ENCODE measurements around the gene PCBP3. TPM values are rescaled to one million over a fixed set of nuclear protein-coding genes. Genes with fewer than 3 reads are reported as not detected.
"Not testable (repeated sequence)": the region's sequence is repeated elsewhere in the genome, so short reads cannot be mapped to it uniquely, and the experiment has no call there.

Gene PCBP3
- total RNA-seq, 1 donor from 2014 or later: not detected

GRCh38 chr21:45622416-45623097, 21.0 kb upstream of the PCBP3 start:
- no peaks in the 10 kb centered on the region for H3K4me1 ChIP-seq (ENCODE audit: control insufficient read depth in 3 of 3, insufficient read depth in 3 of 3, low read length in 3 of 3)
- H3K9ac ChIP-seq (ENCODE audit: low read depth in 1 of 3, low read length in 3 of 3): no peak overlapping the region
- H3K9me3 ChIP-seq (ENCODE audit: control insufficient read depth in 3 of 3, low read length in 3 of 3): peaks cover 0 to 3% (median 0%) of the 10 kb centered on the region in 3 donors
- no peaks in the 10 kb centered on the region for H3K36me3 ChIP-seq (ENCODE audit: control insufficient read depth in 3 of 3, insufficient read depth in 3 of 3, low read length in 3 of 3)
- H3K4me3 ChIP-seq (ENCODE audit: low read length in 3 of 3): no peak overlapping the region
- peaks cover 15 to 40% (median 30%) of the 10 kb centered on the region in 3 donors for H3K27me3 ChIP-seq (ENCODE audit: control insufficient read depth in 3 of 3, insufficient read depth in 3 of 3, low read length in 3 of 3)
- no peak overlapping the region for H3K27ac ChIP-seq (ENCODE audit: low read depth, low read length)

- Histone ChIP-seq H3K36me3 (ENCODE audit: control insufficient read depth in 3 of 3, insufficient read depth in 3 of 3, low read length in 3 of 3) (no peaks in the 10 kb centered on the region), H3K9me3 (ENCODE audit: control insufficient read depth in 3 of 3, low read length in 3 of 3) (peaks cover 0 to 3% (median 0%) of the 10 kb centered on the region in 3 donors), H3K27me3 (ENCODE audit: control insufficient read depth in 3 of 3, insufficient read depth in 3 of 3, low read length in 3 of 3) (peaks cover 12 to 33% (median 21%) of the 10 kb centered on the region in 3 donors), H3K27ac (ENCODE audit: low read depth, low read length) (no peak overlapping the region), H3K4me1 (ENCODE audit: control insufficient read depth in 3 of 3, insufficient read depth in 3 of 3, low read length in 3 of 3) (no peaks in the 10 kb centered on the region), H3K4me3 (ENCODE audit: low read length in 3 of 3) (no peak overlapping the region), H3K9ac (ENCODE audit: low read depth in 1 of 3, low read length in 3 of 3) (no peak overlapping the region)
Measured at GRCh38 chr21:45623436-45623835, 20.1 kb upstream of the PCBP3 start.

GRCh38 chr21:45626127-45626526, 17.4 kb upstream of the PCBP3 start:
- H3K9me3 ChIP-seq (ENCODE audit: control insufficient read depth in 3 of 3, low read length in 3 of 3); H3K27ac ChIP-seq (ENCODE audit: low read depth, low read length); H3K36me3 ChIP-seq (ENCODE audit: control insufficient read depth in 3 of 3, insufficient read depth in 3 of 3, low read length in 3 of 3); H3K9ac ChIP-seq (ENCODE audit: low read depth in 1 of 3, low read length in 3 of 3); H3K4me3 ChIP-seq (ENCODE audit: low read length in 3 of 3); H3K4me1 ChIP-seq (ENCODE audit: control insufficient read depth in 3 of 3, insufficient read depth in 3 of 3, low read length in 3 of 3): not testable (repeated sequence)
- H3K27me3 ChIP-seq (ENCODE audit: control insufficient read depth in 3 of 3, insufficient read depth in 3 of 3, low read length in 3 of 3): peaks cover 9 to 42% (median 19%) of the 10 kb centered on the region in 3 donors

GRCh38 chr21:45629046-45629981, 14.2 kb upstream of the PCBP3 start:
- Histone ChIP-seq H3K4me3 (ENCODE audit: low read length in 3 of 3) (no peak overlapping the region), H3K4me1 (ENCODE audit: control insufficient read depth in 3 of 3, insufficient read depth in 3 of 3, low read length in 3 of 3) (no peaks in the 10 kb centered on the region), H3K9ac (ENCODE audit: low read depth in 1 of 3, low read length in 3 of 3) (no peak overlapping the region), H3K9me3 (ENCODE audit: control insufficient read depth in 3 of 3, low read length in 3 of 3) (no peaks in the 10 kb centered on the region), H3K27ac (ENCODE audit: low read depth, low read length) (no peak overlapping the region), H3K27me3 (ENCODE audit: control insufficient read depth in 3 of 3, insufficient read depth in 3 of 3, low read length in 3 of 3) (peaks cover 11 to 34% (median 14%) of the 10 kb centered on the region in 3 donors), H3K36me3 (ENCODE audit: control insufficient read depth in 3 of 3, insufficient read depth in 3 of 3, low read length in 3 of 3) (no peaks in the 10 kb centered on the region)

- Histone ChIP-seq H3K27me3 (ENCODE audit: control insufficient read depth in 3 of 3, insufficient read depth in 3 of 3, low read length in 3 of 3) (peaks cover 14 to 32% (median 14%) of the 10 kb centered on the region in 3 donors), H3K27ac (ENCODE audit: low read depth, low read length) (no peak overlapping the region), H3K36me3 (ENCODE audit: control insufficient read depth in 3 of 3, insufficient read depth in 3 of 3, low read length in 3 of 3) (no peaks in the 10 kb centered on the region), H3K4me3 (ENCODE audit: low read length in 3 of 3) (no peak overlapping the region), H3K9me3 (ENCODE audit: control insufficient read depth in 3 of 3, low read length in 3 of 3) (no peaks in the 10 kb centered on the region), H3K4me1 (ENCODE audit: control insufficient read depth in 3 of 3, insufficient read depth in 3 of 3, low read length in 3 of 3) (no peaks in the 10 kb centered on the region), H3K9ac (ENCODE audit: low read depth in 1 of 3, low read length in 3 of 3) (no peak overlapping the region)
Measured at GRCh38 chr21:45630066-45630694, 13.3 kb upstream of the PCBP3 start.

- Histone ChIP-seq H3K9me3 (ENCODE audit: control insufficient read depth in 3 of 3, low read length in 3 of 3) (no peaks in the 10 kb centered on the region), H3K27ac (ENCODE audit: low read depth, low read length) (no peak overlapping the region), H3K4me3 (ENCODE audit: low read length in 3 of 3) (no peak overlapping the region), H3K27me3 (ENCODE audit: control insufficient read depth in 3 of 3, insufficient read depth in 3 of 3, low read length in 3 of 3) (peaks cover 20 to 29% (median 21%) of the 10 kb centered on the region in 3 donors), H3K36me3 (ENCODE audit: control insufficient read depth in 3 of 3, insufficient read depth in 3 of 3, low read length in 3 of 3) (no peaks in the 10 kb centered on the region), H3K4me1 (ENCODE audit: control insufficient read depth in 3 of 3, insufficient read depth in 3 of 3, low read length in 3 of 3) (no peaks in the 10 kb centered on the region), H3K9ac (ENCODE audit: low read depth in 1 of 3, low read length in 3 of 3) (no peak overlapping the region)
Measured at GRCh38 chr21:45630876-45631275, 12.6 kb upstream of the PCBP3 start.

GRCh38 chr21:45631540-45631939, 12.0 kb upstream of the PCBP3 start:
- H3K9me3 ChIP-seq (ENCODE audit: control insufficient read depth in 3 of 3, low read length in 3 of 3): no peaks in the 10 kb centered on the region
- no peak overlapping the region for H3K4me3 ChIP-seq (ENCODE audit: low read length in 3 of 3)
- no peak overlapping the region for H3K9ac ChIP-seq (ENCODE audit: low read depth in 1 of 3, low read length in 3 of 3)
- H3K4me1 ChIP-seq (ENCODE audit: control insufficient read depth in 3 of 3, insufficient read depth in 3 of 3, low read length in 3 of 3): no peaks in the 10 kb centered on the region
- H3K27ac ChIP-seq (ENCODE audit: low read depth, low read length): no peak overlapping the region
- no peaks in the 10 kb centered on the region for H3K36me3 ChIP-seq (ENCODE audit: control insufficient read depth in 3 of 3, insufficient read depth in 3 of 3, low read length in 3 of 3)
- H3K27me3 ChIP-seq (ENCODE audit: control insufficient read depth in 3 of 3, insufficient read depth in 3 of 3, low read length in 3 of 3): peaks cover 26 to 29% (median 28%) of the 10 kb centered on the region in 3 donors

- Histone ChIP-seq H3K27me3 (ENCODE audit: control insufficient read depth in 3 of 3, insufficient read depth in 3 of 3, low read length in 3 of 3) (peaks cover 32 to 35% (median 32%) of the 10 kb centered on the region in 3 donors), H3K27ac (ENCODE audit: low read depth, low read length) (no peak overlapping the region), H3K4me1 (ENCODE audit: control insufficient read depth in 3 of 3, insufficient read depth in 3 of 3, low read length in 3 of 3) (no peaks in the 10 kb centered on the region), H3K36me3 (ENCODE audit: control insufficient read depth in 3 of 3, insufficient read depth in 3 of 3, low read length in 3 of 3) (no peaks in the 10 kb centered on the region), H3K9ac (ENCODE audit: low read depth in 1 of 3, low read length in 3 of 3) (no peak overlapping the region), H3K9me3 (ENCODE audit: control insufficient read depth in 3 of 3, low read length in 3 of 3) (no peaks in the 10 kb centered on the region), H3K4me3 (ENCODE audit: low read length in 3 of 3) (no peak overlapping the region)
Measured at GRCh38 chr21:45632160-45632559, 11.4 kb upstream of the PCBP3 start.

- no peak overlapping the region for H3K27ac ChIP-seq (ENCODE audit: low read depth, low read length)
- no peaks in the 10 kb centered on the region for H3K36me3 ChIP-seq (ENCODE audit: control insufficient read depth in 3 of 3, insufficient read depth in 3 of 3, low read length in 3 of 3)
- no peaks in the 10 kb centered on the region for H3K9me3 ChIP-seq (ENCODE audit: control insufficient read depth in 3 of 3, low read length in 3 of 3)
- peaks cover 32 to 37% (median 33%) of the 10 kb centered on the region in 3 donors for H3K27me3 ChIP-seq (ENCODE audit: control insufficient read depth in 3 of 3, insufficient read depth in 3 of 3, low read length in 3 of 3)
- no peaks in the 10 kb centered on the region for H3K4me1 ChIP-seq (ENCODE audit: control insufficient read depth in 3 of 3, insufficient read depth in 3 of 3, low read length in 3 of 3)
- no peak overlapping the region for H3K9ac ChIP-seq (ENCODE audit: low read depth in 1 of 3, low read length in 3 of 3)
- no peak overlapping the region for H3K4me3 ChIP-seq (ENCODE audit: low read length in 3 of 3)
Measured at GRCh38 chr21:45632637-45633251, 10.8 kb upstream of the PCBP3 start.

Measured in skeletal muscle tissue (tissue), 4 donors.